AG04449 (cell line): ENCODE measurements around the gene ADAMTS17.

Source experiments
- CTCF ChIA-PET: fragments of 350-600 bp; formaldehyde crosslinking; extraction: SDS; loops from one replicate; lab custom pipeline; 2021; ENCODE audit warnings: antibody characterized with exemption; lab: Yijun Ruan, JAX
- POLR2A ChIA-PET: fragments of 400-600, 350-600 bp; formaldehyde crosslinking; extraction: SDS; loops from one replicate; lab custom pipeline; 2020; ENCODE audit warnings: antibody characterized with exemption, inconsistent platforms; lab: Yijun Ruan, JAX
- DNase-seq: peaks from one replicate; pipeline ENCODE4 v3.0.0-alpha.2; 2010; ENCODE audit warnings: low read depth, low spot score
- H3K4me3 ChIP-seq: 2 replicates; pipeline ENCODE4 v1.5.1; 2011; ENCODE audit warnings: low read depth, mild to moderate bottlenecking, control low read depth, low read length
- TF ChIP-seq, protein P1 (sequence below): IDR thresholded peaks from one replicate; pipeline ENCODE4 v1.5.1; 2011; ENCODE audit warnings: mild to moderate bottlenecking, moderate library complexity, low read length, control low read depth, inconsistent platforms; ENCODE audit not compliant: insufficient read depth; ENCODE audit errors: missing control alignments

Gene ADAMTS17

DNA sequence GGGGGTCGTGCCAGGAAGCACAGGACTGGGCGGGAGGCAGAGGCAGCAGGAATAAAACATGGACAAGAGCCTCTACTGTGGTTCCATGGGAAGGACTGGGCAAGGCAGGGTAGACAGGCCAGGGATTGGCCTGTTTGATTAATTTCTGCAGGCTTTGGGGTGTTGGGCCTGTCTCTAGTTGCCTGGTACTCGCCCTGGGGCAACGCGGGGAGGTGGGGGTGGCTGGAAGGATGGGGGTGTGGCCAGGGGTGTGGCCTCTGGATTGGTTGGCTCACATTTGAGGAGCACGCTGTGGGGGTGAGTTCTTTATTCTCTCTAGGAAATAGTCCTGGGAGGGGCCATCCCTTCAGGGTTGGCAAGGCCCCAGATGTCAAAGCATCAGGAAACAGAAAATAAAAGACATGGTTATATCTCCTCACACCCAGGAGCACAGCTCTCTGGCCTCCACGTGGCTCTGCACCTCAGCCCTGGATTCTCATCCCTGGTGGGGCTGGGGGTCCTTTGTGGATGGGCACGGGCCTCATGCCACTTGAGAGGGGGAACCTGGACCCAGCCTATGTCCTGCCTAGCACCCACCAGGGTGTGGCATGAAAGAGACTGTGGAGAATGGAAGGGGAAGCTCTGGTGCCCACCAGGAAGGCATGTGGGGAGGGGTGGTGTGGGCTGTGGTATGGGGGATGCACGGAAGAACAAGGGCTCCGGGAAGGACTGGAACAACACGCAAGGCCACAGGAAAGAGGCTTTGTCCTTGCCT, 385.6 kb downstream of the ADAMTS17 start:
- POLR2A ChIA-PET, result no interaction called here
- TF ChIP-seq, protein P1, sequence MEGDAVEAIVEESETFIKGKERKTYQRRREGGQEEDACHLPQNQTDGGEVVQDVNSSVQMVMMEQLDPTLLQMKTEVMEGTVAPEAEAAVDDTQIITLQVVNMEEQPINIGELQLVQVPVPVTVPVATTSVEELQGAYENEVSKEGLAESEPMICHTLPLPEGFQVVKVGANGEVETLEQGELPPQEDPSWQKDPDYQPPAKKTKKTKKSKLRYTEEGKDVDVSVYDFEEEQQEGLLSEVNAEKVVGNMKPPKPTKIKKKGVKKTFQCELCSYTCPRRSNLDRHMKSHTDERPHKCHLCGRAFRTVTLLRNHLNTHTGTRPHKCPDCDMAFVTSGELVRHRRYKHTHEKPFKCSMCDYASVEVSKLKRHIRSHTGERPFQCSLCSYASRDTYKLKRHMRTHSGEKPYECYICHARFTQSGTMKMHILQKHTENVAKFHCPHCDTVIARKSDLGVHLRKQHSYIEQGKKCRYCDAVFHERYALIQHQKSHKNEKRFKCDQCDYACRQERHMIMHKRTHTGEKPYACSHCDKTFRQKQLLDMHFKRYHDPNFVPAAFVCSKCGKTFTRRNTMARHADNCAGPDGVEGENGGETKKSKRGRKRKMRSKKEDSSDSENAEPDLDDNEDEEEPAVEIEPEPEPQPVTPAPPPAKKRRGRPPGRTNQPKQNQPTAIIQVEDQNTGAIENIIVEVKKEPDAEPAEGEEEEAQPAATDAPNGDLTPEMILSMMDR, result no peak

DNA sequence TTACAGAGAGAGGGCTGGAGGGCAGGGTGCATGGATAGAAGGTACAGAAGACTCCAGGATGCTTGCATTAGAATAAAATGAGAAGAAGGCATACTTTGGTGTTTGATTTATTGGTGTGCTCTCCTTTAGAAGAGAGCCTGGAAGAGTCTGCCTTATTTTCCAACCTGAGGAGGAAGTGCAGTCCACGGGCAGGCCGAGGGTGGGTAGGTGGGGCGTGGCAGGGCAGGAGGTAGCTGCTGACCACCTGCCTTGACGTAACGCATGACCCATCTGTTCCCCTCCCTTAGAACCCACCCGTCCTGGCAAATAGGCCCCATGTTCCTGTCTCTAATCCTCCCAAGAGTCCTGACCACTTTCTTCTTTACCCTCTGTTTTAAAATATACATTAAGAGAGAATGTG, 386.2 kb downstream of the ADAMTS17 start:
- ChIA-PET CTCF (no interaction called here), POLR2A (no interaction called here)
- TF ChIP-seq, protein P1, result no peak
- DNase-seq, result no peak
- no peak overlapping the region for H3K4me3 ChIP-seq

More for the DNA sequence above, 385.6 kb downstream of the ADAMTS17 start:
- H3K4me3 ChIP-seq, result no peak overlapping the region
- no peak for DNase-seq
- CTCF ChIA-PET, result no interaction called here

DNA sequence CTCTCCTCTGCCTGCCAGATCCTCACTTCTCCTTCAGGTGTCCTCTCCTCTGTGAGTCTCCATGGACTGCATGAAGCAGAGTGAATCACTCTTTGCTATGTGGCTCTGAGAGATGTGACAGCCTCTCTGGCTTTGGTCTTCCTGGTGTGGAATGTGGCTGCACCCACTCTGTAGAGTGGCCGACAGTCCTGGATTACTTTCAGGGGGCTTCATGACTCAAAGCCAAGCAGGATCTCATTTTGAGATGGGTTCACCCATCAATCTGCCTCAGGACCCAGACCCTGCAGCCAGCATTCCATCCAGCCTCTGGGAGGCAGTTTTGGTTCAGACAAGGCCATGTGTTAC, 386.6 kb downstream of the ADAMTS17 start:
- DNase-seq, result no peak
- TF ChIP-seq, protein P1, result no peak
- POLR2A ChIA-PET, result no interaction called here
- CTCF ChIA-PET, result no interaction called here
- no peak overlapping the region for H3K4me3 ChIP-seq

DNA sequence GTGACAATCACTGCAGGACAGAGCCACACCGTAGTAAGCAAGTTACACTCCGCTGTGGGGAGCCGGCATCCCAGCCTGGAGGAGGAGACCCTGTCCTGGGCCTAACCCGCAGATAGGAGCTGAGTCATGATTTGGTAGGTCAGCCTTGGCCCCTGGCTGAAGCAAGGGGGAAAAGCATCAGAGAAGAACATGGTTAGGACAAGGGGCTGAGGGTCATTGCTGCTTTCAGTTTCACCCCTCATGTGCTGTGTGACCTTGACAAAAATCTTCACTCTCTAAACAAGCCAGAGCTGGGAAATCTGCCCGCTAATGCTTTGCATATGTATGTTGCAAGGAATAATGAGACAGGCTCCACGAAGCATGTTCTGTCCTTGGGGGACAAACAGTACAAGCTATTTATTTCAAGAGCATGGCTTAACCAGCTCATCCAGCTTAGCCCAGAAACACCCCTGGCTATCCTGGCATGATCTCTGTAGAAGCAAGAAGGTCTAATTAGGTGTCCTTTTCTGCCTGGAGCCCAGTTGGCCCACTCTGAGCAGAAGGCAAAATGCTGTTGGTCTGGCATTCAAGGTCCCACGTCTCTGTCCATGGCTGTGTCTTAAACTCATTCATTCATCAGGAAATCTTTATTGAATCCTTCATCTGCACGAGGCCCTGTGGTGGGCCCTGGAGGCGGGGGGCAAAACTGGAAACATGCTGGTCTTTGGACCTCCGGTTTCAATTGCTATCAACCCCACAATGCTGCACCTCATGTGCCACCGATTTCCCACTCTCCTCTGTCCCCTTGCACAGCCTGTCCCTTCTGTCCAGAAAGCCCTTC, 387.2 kb downstream of the ADAMTS17 start:
- DNase-seq, result no peak
- ChIA-PET CTCF (no interaction called here), POLR2A (no interaction called here)
- no peak overlapping the region for H3K4me3 ChIP-seq
- TF ChIP-seq, protein P1, result no peak

DNA sequence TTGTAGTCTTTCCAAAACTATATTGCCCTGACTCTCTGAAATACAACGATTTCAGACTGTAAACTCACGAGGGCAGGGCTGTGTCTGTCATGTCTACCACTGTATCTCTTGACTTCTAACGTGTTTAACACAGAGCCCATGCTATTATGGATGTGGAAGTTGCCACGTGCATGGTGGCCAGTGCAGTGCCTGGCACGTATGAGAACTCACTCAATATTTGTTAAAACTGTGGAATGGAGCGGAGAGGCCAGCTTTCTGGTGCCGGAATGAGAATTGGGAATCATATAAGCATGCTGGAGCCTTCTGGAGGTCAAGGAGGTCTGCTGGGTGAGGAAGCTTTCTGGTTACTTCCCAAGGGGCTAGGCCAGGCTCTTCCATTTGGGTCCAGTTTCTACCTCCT, 387.9 kb downstream of the ADAMTS17 start:
- no peak for DNase-seq
- POLR2A ChIA-PET, result no interaction called here
- TF ChIP-seq, protein P1, result no peak
- no peak overlapping the region for H3K4me3 ChIP-seq
- CTCF ChIA-PET, result no interaction called here

DNA sequence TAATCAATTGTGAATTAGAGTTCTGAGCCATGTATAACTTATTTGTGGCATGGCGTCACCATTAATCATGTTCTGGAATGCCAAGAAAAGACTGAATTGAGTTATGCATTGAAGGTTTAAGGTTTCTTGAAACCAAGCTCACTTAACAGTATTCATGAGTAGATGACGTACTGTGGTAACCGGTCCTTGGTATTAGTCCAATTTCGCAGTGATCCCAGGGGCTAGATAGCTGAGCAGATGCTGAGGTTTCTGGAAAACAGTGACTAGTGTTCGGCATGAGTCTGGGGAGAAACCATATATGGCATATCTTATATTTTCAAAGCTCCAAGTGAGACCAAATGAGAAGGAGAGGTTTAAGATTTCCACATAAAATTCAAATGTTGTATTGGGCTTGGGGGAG, 390.3 kb downstream of the ADAMTS17 start:
- no peak overlapping the region for H3K4me3 ChIP-seq
- ChIA-PET POLR2A (no interaction called here), CTCF (no interaction called here)
- TF ChIP-seq, protein P1, result no peak
- DNase-seq, result no peak
